ENCODE measurements around the gene RPS21.

The RPS21 gene

DNA sequence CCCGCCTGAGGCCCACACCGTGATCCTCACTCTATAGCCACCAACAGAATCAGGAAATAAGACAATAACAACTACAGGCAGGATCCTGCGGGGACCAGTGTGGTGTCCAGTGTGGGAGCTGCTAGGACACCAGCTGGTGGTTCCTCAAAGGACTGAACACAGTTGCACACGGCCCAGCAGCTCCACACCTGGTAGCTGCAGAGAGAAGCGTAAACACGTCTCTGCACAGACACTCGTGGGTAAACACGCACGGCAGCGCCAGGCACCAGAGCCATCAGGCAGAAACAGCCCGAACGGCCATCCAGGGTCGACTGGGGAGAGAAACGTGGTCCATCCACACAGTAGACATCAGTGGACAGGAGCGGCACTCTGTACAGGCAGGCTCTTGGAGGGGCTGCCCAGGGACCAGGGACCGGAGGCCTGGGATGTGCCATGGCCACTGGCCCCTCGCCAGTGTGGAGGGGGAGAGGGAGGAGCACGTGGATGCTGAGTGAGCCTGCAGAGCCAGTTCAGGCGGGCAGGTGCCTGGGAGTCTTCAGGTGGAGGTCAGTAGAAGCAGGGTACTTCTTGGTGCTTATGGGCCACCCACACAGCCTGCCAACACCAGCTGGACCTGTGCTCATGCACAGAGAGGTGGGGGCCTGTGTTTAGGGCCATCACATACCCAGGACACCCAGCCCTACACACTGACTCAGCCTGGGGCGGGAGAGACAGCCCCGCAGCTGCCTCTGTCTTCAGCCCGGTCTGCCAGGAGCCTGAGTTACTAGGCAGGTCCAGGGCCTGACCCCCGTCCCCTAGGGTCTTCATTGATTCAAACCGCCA is 12.4 kb upstream of the RPS21 start:
- H3K4me3 ChIP-seq (ENCODE audit: low read length) = no peak overlapping the region
- TF ChIP-seq, protein P1, sequence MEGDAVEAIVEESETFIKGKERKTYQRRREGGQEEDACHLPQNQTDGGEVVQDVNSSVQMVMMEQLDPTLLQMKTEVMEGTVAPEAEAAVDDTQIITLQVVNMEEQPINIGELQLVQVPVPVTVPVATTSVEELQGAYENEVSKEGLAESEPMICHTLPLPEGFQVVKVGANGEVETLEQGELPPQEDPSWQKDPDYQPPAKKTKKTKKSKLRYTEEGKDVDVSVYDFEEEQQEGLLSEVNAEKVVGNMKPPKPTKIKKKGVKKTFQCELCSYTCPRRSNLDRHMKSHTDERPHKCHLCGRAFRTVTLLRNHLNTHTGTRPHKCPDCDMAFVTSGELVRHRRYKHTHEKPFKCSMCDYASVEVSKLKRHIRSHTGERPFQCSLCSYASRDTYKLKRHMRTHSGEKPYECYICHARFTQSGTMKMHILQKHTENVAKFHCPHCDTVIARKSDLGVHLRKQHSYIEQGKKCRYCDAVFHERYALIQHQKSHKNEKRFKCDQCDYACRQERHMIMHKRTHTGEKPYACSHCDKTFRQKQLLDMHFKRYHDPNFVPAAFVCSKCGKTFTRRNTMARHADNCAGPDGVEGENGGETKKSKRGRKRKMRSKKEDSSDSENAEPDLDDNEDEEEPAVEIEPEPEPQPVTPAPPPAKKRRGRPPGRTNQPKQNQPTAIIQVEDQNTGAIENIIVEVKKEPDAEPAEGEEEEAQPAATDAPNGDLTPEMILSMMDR (IDR thresholded peaks at IDR 0.05; ENCODE audit: low read depth, low read length, poor library complexity, severe bottlenecking) = no peak
- no peak for TF ChIP-seq EZH2phosphoT487 (IDR thresholded peaks at IDR 0.05; ENCODE audit: borderline replicate concordance, low read length)
- peaks cover 5% of the 10 kb centered on the region; the same call in 1 of the 2 replicates for H3K4me1 ChIP-seq (ENCODE audit: control insufficient read depth, low read length)
- H3K27me3 ChIP-seq (ENCODE audit: control insufficient read depth, low read length) = peaks cover 12% of the 10 kb centered on the region
- no peaks in the 10 kb centered on the region for H4K20me1 ChIP-seq (ENCODE audit: control insufficient read depth, insufficient read depth, low read depth, low read length)
- H3K9me3 ChIP-seq (ENCODE audit: control insufficient read depth, insufficient read depth, low read length) = no peaks in the 10 kb centered on the region
- no peaks in the 10 kb centered on the region for H3F3A ChIP-seq (ENCODE audit: control insufficient read depth, insufficient read depth)
- no peaks in the 10 kb centered on the region for H3K79me2 ChIP-seq (ENCODE audit: control insufficient read depth, low read length)
- H3K4me2 ChIP-seq (ENCODE audit: low read length) = no peak overlapping the region
- H3K9me2 ChIP-seq (replicated peaks; ENCODE audit: control insufficient read depth, low read length) = no peaks in the 10 kb centered on the region
- no peak overlapping the region for H3K27ac ChIP-seq (ENCODE audit: low read depth, low read length)
- H3K36me3 ChIP-seq (ENCODE audit: control insufficient read depth, low read length) = no peaks in the 10 kb centered on the region

DNA sequence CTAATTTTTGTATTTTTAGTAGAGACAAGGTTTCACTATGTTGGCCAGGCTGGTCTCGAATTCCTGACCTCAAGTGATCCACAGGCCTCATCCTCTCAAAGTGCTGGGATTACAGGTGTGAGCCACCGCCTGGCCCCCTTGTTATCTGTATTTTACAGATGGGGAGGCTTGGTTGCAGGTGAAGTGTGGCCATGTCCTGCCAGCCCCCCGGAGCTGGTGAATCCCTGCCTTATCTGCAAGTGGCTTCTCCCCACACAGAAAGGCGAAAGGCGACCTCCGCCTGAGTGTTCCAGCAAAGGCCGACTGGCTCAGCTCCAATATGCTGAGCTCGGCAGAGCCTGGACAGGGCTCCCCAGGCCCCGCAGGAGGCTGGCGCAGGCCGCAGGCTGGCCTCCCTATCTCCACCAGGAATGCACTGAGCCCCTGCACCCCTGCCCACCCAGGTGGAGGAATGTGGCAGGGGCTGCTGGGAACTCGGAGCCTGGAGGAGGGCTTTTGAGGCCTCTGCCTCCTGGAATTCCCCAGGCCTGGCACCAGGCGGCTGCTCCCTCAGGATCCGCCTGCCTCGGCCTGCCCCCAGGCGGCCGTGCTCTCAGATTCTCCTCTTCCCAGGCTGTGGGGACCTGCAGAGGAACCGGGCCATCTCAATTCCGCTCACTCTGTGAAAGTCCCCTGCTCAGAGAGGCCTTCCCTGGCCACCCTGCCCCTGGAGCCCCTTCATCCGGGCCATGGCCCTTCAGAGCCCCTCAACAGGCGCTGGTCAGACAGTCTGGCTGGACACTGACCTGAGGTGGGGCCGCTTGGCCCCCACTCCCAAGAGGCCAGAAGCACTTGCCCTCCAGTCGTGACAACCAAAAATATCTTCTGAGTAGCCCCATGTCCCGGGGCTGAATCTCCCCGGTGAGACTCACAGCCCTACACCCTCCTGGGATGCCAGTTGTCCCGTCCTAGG is 10.5 kb upstream of the RPS21 start:
- H3K36me3 ChIP-seq (ENCODE audit: control insufficient read depth, low read length) = peaks cover 3% of the 10 kb centered on the region; the same call in 1 of the 2 replicates
- no peaks in the 10 kb centered on the region for H3F3A ChIP-seq (ENCODE audit: control insufficient read depth, insufficient read depth)
- TF ChIP-seq, protein P1 (IDR thresholded peaks at IDR 0.05; ENCODE audit: low read depth, low read length, poor library complexity, severe bottlenecking) = no peak
- TF ChIP-seq EZH2phosphoT487 (IDR thresholded peaks at IDR 0.05; ENCODE audit: borderline replicate concordance, low read length) = no peak
- H3K4me2 ChIP-seq (ENCODE audit: low read length) = no peak overlapping the region
- H3K9me2 ChIP-seq (replicated peaks; ENCODE audit: control insufficient read depth, low read length) = no peaks in the 10 kb centered on the region
- no peaks in the 10 kb centered on the region for H3K9me3 ChIP-seq (ENCODE audit: control insufficient read depth, insufficient read depth, low read length)
- no peak overlapping the region for H3K4me3 ChIP-seq (ENCODE audit: low read length)
- 0 out of 2 replicates have a peak, but pooled peaks cover 3% of the 10 kb centered on the region for H3K79me2 ChIP-seq (ENCODE audit: control insufficient read depth, low read length)
- H3K4me1 ChIP-seq (ENCODE audit: control insufficient read depth, low read length) = peaks cover 5% of the 10 kb centered on the region; the same call in 1 of the 2 replicates
- no peak overlapping the region for H3K27ac ChIP-seq (ENCODE audit: low read depth, low read length)
- no peaks in the 10 kb centered on the region for H4K20me1 ChIP-seq (ENCODE audit: control insufficient read depth, insufficient read depth, low read depth, low read length)
- no peaks in the 10 kb centered on the region; the same call in 1 of the 2 replicates for H3K27me3 ChIP-seq (ENCODE audit: control insufficient read depth, low read length)

DNA sequence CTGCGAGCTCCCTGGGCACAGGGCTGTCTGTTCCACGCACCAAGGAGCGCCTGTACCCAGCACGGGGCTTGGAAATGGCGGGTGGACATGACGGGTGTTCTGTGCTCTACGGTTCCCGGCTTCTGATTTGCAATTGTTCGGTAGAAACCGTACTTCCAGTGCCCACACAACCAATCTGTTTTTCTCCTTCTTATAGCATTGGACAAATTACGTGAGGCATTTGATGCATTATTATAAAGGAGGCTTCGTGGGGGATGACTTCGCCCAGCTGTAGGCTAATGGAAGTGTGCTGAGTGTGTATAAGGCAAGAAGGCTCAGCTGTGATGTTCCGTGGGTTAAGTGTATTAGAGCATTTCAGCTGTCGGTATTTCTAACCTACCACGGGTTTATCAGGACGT is 9.8 kb upstream of the RPS21 start:
- Histone ChIP-seq H3K27ac (ENCODE audit: low read depth, low read length) (no peak overlapping the region), H3K4me3 (ENCODE audit: low read length) (no peak overlapping the region), H3K27me3 (ENCODE audit: control insufficient read depth, low read length) (no peaks in the 10 kb centered on the region), H3K4me1 (ENCODE audit: control insufficient read depth, low read length) (peaks cover 5% of the 10 kb centered on the region; the same call in 1 of the 2 replicates), H3K9me2 (replicated peaks; ENCODE audit: control insufficient read depth, low read length) (no peaks in the 10 kb centered on the region), H3K36me3 (ENCODE audit: control insufficient read depth, low read length) (peaks cover 10% of the 10 kb centered on the region), H4K20me1 (ENCODE audit: control insufficient read depth, insufficient read depth, low read depth, low read length) (no peaks in the 10 kb centered on the region), H3F3A (ENCODE audit: control insufficient read depth, insufficient read depth) (no peaks in the 10 kb centered on the region), H3K4me2 (ENCODE audit: low read length) (no peak overlapping the region), H3K9me3 (ENCODE audit: control insufficient read depth, insufficient read depth, low read length) (no peaks in the 10 kb centered on the region), H3K79me2 (ENCODE audit: control insufficient read depth, low read length) (peaks cover 6% of the 10 kb centered on the region; the same call in 1 of the 2 replicates)
- TF ChIP-seq EZH2phosphoT487 (IDR thresholded peaks at IDR 0.05; ENCODE audit: borderline replicate concordance, low read length) = no peak
- TF ChIP-seq, protein P1 (IDR thresholded peaks at IDR 0.05; ENCODE audit: low read depth, low read length, poor library complexity, severe bottlenecking) = no peak
